NCI-H1694 treated with DMSO at 0.1 percent for 48 hours (cell line): Measurements from ENCODE around the gene CHAT.
A peak's percentile ranks its signal among the peaks of the same experiment; 100 is the strongest.

Source experiments
- DNase-seq: peaks from one replicate; lab custom pipeline; 2025; lab: John Stamatoyannopoulos, UW

The CHAT gene

GRCh38 chr10:49597426-49598163 is 16.2 kb upstream of the CHAT start:
- no peak for DNase-seq

DNA sequence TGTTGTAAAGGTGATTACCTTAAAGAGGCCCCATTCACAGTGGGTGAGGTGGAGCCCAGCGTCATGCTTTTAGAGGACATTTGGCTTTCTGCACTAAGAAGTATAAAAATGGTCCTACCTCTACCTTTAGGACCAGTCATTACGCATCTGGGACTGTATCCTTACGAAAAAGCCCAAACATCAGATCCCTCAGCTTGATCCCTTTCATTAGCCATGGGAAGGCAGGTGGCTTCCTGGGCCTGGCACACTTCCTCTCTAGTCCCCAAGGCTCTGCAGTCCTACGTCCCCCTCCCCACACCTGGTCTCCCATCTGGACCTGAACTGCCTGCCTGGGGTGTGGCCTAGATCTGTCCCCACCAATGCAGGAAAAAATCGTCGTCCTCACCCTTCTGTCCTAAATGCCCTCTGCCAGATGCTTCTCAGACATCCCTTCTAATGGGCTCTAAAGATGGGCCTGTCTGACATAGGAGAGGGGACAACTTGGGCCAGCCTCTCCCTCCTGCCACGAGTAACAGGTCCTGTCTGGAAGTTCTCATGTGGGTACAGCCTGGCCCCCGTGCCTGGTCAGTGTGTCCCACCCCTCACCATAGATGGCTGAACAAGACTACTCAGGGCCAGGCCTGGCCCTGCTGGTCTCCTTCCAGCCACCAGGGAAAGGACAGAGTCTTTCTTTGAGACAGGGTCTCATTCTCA is 15.5 kb upstream of the CHAT start:
- peak; percentile 61 for DNase-seq

DNA sequence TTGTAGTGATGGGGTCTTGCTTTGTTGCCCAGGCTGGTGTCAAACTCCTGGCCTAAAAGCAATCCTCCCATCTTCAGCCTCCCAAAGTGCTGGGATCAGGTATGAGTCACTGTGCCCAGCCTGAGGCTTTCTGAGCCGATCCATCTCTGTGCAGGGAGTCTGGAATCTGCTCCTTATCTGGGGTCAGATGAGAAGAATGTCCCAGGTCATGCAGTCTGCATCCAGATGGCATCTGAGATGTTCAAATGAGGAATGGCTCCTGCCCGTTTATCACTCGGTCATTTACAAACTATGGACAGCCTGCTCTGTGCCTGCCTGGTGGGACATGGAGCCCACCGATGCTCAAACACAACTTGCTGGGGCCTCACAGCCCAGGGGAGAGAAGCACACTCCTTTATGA is 14.9 kb upstream of the CHAT start:
- DNase-seq: no peak

DNA sequence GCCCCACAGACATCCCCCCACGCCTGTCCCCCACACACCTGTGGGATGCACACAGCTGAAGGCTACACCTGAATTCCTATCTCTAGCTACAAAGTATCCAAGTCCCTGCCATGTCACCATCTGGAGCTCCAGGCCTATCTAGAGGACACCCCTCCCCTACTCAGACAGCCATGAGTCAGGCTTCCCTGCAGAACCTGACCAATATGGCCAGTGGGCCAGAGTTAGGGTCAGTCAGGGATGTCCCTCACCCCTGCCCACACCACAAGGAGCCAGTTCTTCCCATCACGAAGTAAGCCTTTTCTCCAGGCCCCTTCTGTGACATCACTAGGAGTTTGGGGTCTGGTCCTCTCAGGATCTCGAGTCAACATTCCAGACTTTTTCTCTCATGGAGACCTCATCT is 14.3 kb upstream of the CHAT start:
- no peak for DNase-seq

- no peak for DNase-seq
Observed at GRCh38 chr10:49600046-49600445, 13.8 kb upstream of the CHAT start.

DNA sequence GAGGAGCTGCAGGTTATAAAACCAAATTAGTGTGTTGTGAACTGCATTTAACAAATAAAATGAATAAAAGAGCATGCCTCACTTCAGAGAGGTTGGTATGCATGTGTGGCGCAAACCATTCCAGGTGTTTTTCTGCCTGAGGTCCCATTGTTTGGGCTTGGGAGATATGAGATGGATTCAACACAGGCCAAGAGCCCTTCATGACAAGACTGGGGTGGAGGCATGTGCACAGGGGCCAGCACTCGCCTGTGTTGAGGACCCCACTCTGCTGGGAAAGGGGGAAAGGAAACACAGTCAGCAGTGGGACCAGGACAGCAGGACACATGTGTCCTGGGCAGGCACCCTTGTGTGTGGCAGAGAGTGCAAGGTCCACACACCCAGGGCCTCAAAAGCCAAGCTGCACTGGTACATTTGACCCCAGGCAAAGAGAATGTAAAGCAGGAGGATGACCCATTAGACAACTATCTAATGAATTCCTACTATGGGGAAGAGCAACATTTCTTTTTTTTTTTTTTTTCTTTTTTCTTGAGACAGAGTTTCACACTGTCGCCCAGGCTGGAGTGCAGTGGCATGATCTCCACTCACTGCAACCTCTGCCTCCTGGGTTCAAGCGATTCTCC is 12.9 kb upstream of the CHAT start:
- no peak for DNase-seq

DNA sequence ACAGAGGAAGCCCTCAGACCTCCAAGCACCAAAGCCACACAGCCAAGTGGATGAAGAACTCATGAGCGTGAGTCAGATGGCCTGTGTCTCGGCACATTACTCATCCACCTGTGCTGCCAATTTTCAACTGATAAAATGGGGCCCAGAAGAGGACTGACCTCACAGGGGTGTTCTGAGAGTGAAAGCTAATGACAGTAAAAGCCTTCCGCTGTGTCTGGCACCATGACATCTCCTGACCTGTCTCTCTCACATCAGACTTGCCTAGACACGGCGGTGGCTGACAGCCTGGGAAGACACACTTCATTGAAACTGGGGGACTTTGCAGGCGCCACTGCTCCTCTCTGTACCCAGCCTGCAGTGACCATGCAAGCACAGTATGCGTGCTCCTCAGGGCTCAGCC is 12.0 kb upstream of the CHAT start:
- peak; percentile 68 for DNase-seq

- DNase-seq: no peak
Observed at GRCh38 chr10:49602380-49603023, 11.3 kb upstream of the CHAT start.

DNA sequence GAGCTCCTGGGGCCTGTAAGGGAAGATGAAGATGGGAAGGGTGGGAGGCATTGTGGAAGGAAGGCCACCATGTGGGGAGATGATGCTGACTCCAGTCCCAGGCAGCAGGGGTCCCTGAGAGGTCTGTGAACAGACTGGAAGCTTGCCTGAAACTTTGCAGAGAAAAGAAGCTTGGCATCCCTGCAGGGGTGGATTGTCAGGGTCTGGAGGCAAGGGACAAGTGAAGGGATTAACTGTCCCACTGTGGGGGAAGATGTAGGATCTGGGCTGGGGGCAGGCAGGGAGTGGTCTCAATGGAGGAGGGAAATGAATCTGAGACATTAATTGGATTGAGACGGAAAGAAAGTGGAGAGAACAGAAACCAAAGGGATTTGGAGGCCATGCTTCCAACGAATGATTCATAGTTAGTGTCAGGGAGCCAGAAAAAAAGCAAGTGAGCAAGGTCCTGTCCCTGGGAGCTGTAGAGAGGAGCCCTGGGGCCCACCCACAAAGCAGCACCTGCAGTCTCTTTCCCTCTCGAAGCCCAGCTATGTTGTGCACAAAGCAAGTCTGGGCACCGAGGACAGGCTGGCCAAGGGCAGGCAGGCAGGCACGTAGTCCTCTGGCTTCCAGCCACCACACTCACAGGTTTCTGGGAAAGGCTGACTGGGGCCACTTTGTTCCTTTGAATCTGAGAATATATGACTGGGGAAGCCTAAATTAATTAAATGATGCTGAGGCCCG is 8.5 kb upstream of the CHAT start:
- peak; percentile 56 for DNase-seq

DNA sequence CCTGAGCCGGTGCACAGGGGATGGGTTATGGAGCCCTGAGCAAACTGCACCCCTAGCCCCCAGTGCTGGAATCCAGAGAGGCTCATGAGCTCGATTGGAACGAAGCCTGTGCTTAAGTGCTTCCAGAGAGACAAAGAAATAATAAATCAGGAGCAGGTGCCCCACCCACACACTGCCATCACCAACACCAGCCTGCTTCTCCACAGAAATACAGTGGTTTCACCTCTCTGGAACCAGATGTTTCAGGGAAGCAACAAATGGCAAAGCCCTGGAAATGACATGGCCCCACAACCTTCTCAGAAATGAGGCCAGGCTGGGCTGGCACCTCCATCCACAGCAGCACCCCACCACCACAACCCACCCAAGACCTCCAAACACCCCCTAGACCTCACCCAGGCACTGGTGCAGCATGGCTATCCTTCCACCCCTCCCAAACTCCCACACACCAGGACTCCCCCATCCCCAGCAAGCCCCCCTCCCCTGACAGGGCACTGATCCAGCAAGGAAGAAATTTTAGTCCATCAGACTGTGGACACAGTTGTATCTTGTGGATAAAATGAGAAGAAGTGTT is 7.8 kb upstream of the CHAT start:
- DNase-seq: no peak

DNA sequence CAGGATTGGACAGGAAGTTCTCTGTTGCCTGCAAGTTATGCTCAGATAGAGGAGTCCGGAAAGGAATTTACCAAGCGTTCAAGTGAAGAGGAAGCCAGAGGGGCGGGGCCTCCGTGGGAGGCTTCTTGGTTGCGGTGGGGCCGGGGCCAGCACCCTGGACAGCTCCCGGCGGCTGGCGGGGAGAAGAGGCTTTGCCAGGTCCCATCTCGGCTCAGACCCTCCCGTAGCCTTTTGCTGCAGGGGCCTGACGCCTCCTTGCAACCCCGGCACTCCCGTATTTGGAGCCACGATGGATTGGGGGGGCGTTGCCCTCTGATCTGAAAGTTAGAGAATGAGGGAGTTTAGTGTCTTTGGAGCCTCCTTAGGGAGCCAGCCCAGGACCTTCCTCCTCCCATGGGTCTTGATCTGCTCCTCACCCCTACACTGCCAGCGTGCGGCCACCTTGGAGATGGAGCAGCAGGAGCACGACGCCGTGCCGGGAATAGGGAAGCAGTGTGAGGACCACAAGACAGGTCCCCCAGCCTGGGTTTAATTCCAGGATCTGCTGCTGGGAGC is 6.8 kb upstream of the CHAT start:
- no peak for DNase-seq

DNA sequence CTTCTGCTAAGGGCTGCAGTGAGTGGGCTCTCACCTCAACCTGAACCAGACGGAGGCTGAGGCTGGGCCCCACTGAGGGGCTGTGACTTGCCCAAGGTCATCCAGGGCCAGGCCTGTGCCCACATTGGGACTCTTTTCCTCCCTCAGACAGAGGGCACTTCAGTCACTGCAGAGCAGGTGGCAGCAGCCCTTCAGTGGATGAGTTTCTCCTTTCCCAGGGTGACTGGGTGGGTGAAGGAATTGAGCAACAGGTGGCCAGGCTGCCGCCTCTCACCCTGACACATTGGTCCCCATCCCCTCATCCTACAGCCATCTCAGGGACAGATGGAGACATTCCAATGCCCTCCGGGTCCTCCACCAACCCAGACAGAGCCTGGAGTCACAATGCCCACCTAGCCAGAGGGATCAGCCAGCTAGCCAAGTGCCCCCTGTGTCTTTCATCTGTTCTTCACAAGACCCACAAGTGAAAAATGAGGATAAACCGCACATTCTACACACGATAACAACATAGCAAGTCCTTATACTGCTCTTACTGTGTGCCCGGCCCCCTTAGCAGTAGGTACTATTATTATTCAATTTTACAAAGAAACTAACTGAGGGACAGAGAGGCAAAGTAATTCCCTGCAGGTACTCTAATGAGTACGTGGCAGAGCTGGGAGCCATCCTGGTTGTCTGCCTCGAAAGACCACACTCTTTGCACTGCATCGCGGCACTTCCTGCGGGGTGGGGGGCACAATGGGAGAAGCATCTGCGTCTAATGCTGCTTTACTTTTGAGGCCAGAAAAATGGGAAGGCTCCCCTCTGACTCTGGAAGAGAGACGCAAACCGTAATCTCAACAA is 5.5 kb upstream of the CHAT start:
- no peak for DNase-seq

- no peak for DNase-seq
Observed at GRCh38 chr10:49609006-49609282, 4.9 kb upstream of the CHAT start.

- peak; percentile 57 for DNase-seq
Observed at GRCh38 chr10:49609283-49610113, 4.3 kb upstream of the CHAT start.

DNA sequence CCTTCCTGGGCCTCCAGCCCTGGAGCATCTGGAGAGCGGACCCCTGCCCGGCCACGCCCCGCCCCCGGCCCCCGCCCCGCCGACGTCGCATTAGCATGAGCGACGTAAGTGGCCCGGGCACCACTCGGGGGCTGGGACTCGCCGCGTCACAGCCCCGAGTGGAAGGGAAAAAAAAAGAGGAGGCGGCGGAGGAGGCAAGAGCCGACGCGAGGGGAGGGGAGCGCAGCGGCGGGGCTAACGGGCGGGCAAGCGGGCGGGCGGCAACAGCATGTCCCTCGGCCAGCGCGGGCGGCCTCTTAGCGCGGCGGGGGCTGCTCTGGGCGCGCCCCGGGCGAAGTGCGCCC is 3.8 kb upstream of the CHAT start, which contains the start of gene SLC18A3:
SLC18A3 (plus strand) TSS at position 197 of the 344 bp plus-strand sequence. CDS start 431 bp downstream, outside the sequence.
- peak; percentile 53 for DNase-seq

DNA sequence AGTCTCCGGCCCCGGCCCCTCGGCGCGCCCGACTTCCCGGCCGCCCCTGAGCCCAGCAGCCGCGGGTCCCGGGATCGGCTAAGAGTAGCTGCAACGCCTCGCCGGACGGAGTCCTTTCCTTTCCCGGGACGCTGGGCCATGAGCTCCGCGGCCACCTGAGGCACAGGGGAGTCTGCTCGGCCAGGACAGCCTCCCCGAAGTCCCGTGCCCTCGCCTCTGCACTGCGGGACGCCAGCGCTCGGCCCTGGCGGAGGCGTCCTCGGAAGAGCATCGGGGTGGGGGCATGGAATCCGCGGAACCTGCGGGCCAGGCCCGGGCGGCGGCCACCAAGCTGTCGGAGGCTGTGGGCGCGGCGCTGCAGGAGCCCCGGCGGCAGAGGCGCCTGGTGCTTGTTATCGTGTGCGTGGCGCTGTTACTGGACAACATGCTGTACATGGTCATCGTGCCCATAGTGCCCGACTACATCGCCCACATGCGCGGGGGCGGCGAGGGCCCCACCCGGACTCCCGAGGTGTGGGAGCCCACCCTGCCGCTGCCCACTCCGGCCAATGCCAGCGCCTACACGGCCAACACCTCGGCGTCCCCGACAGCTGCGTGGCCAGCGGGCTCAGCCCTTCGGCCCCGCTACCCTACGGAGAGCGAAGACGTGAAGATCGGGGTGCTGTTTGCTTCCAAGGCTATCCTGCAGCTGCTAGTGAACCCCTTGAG is 3.2 kb upstream of the CHAT start:
- no peak for DNase-seq

- DNase-seq: no peak
Observed at GRCh38 chr10:49611166-49611815, 2.5 kb upstream of the CHAT start.

- no peak for DNase-seq
Observed at GRCh38 chr10:49611816-49612512, 1.9 kb upstream of the CHAT start.
